AG04449 (cell line): Measurements from ENCODE around the gene CLCN7.

Experiments used
- CTCF ChIA-PET: fragments of 350-600 bp; formaldehyde crosslinking; extraction: SDS; loops from one replicate; lab custom pipeline; 2021; ENCODE audit warnings: antibody characterized with exemption; lab: Yijun Ruan, JAX
- POLR2A ChIA-PET: fragments of 400-600, 350-600 bp; formaldehyde crosslinking; extraction: SDS; loops from one replicate; lab custom pipeline; 2020; ENCODE audit warnings: antibody characterized with exemption, inconsistent platforms; lab: Yijun Ruan, JAX
- DNase-seq: peaks from one replicate; pipeline ENCODE4 v3.0.0-alpha.2; 2010; ENCODE audit warnings: low read depth, low spot score
- H3K4me3 ChIP-seq: 2 replicates; pipeline ENCODE4 v1.5.1; 2011; ENCODE audit warnings: low read depth, mild to moderate bottlenecking, control low read depth, low read length
- CTCF ChIP-seq: IDR thresholded peaks from one replicate; pipeline ENCODE4 v1.5.1; 2011; ENCODE audit warnings: mild to moderate bottlenecking, moderate library complexity, low read length, control low read depth, inconsistent platforms; ENCODE audit not compliant: insufficient read depth; ENCODE audit errors: missing control alignments

Gene CLCN7

GRCh38 chr16:1397779-1398178, 77.0 kb downstream of the CLCN7 start:
- DNase-seq: no peak
- no peak overlapping the region for H3K4me3 ChIP-seq
- CTCF ChIA-PET: no interaction called here
- POLR2A ChIA-PET: no interaction called here
- no peak for TF ChIP-seq CTCF

- ChIA-PET POLR2A (interaction anchor here (1.5 kb wide), 1 partner anchor 25 kb away, joined by 3 read pairs; no protein-coding TSS in a partner anchor), CTCF (no interaction called here)
- DNase-seq: no peak
- no peak for TF ChIP-seq CTCF
- H3K4me3 ChIP-seq: no peak overlapping the region
These were observed 79.3 kb downstream of the CLCN7 start for GRCh38 chr16:1395444-1396031.
